ENCODE data around the gene CEP135. TPM values are rescaled to one million over a fixed set of nuclear protein-coding genes. Genes with fewer than 3 reads are reported as not detected.

Gene CEP135
- polyA plus RNA-seq, 1 donor (not counting 4 experiments of a cell fraction or from before 2014, with no cell fraction given), result 5.4 TPM

GRCh38 chr4:55951191-55951922 is 2.6 kb downstream of the CEP135 start:
- no peaks in the 10 kb centered on the region for H3K9me1 ChIP-seq (ENCODE audit: control insufficient read depth, extremely low read depth, insufficient read depth, low read length)
- no peak for FAIRE-seq
- no peak overlapping the region for H2AFZ ChIP-seq (ENCODE audit: control insufficient read depth, low read length)
- H3K4me2 ChIP-seq (ENCODE audit: control insufficient read depth, extremely low read depth, insufficient read depth, low read depth, low read length), result no peak overlapping the region
- H3K79me2 ChIP-seq (ENCODE audit: control insufficient read depth, insufficient read depth, low read length), result peaks cover 28% of the 10 kb centered on the region
- no peaks in the 10 kb centered on the region for H4K20me1 ChIP-seq (ENCODE audit: control insufficient read depth, extremely low read depth, insufficient read depth, low read length)
- no peak for DNase-seq (ENCODE audit: low read depth, low spot score)
- no peaks in the 10 kb centered on the region for H3K9me3 ChIP-seq (ENCODE audit: control insufficient read depth, low read depth, low read length)
- no peaks in the 10 kb centered on the region for H3K27me3 ChIP-seq (ENCODE audit: control insufficient read depth, extremely low read depth, insufficient read depth, low read length)
- no peak overlapping the region for H3K9ac ChIP-seq (ENCODE audit: control insufficient read depth, extremely low read depth, insufficient read depth, low read length)
- H3K4me3 ChIP-seq (ENCODE audit: control insufficient read depth in 2 of 3, extremely low read depth in 1 of 3, insufficient read depth in 2 of 3, low read depth in 1 of 3, low read length in 3 of 3), result no peak overlapping the region
- dilution Hi-C loops (cut with MboI; ENCODE audit: extremely low pct_ligation_motif_present, low sequenced_read_pairs), result no loop called here
- H3K27ac ChIP-seq (ENCODE audit: control insufficient read depth, insufficient read depth, low read length), result no peak overlapping the region
- TF ChIP-seq CTCF (optimal IDR thresholded peaks at IDR 0.05 in 1 of 3, IDR thresholded peaks at IDR 0.05 in 1 of 3, conservative IDR thresholded peaks at IDR 0.05 in 1 of 3; ENCODE audit: extremely low read depth in 1 of 3, insufficient read depth in 2 of 3, low read length in 3 of 3) (no peak), EZH2 (IDR thresholded peaks at IDR 0.05; ENCODE audit: low read length) (no peak)
- H3K36me3 ChIP-seq (ENCODE audit: control insufficient read depth in 2 of 2, extremely low read depth in 1 of 2, insufficient read depth in 2 of 2, low read length in 2 of 2), result peaks cover 0 to 3% of the 10 kb centered on the region in 2 experiments
- peaks cover 16% of the 10 kb centered on the region for H3K4me1 ChIP-seq (ENCODE audit: control insufficient read depth, extremely low read depth, insufficient read depth, low read length)

GRCh38 chr4:55955710-55956109 is 7.0 kb downstream of the CEP135 start:
- dilution Hi-C loops (cut with MboI; ENCODE audit: extremely low pct_ligation_motif_present, low sequenced_read_pairs), result no loop called here
- no peaks in the 10 kb centered on the region for H3K9me3 ChIP-seq (ENCODE audit: control insufficient read depth, low read depth, low read length)
- no peak overlapping the region for H3K9ac ChIP-seq (ENCODE audit: control insufficient read depth, extremely low read depth, insufficient read depth, low read length)

More at GRCh38 chr4:55955710-55956109, 7.0 kb downstream of the CEP135 start:
- H3K4me2 ChIP-seq (ENCODE audit: control insufficient read depth, extremely low read depth, insufficient read depth, low read depth, low read length), result no peak overlapping the region
- H2AFZ ChIP-seq (ENCODE audit: control insufficient read depth, low read length), result no peak overlapping the region
- TF ChIP-seq EZH2 (IDR thresholded peaks at IDR 0.05; ENCODE audit: low read length) (no peak), CTCF (optimal IDR thresholded peaks at IDR 0.05 in 1 of 3, IDR thresholded peaks at IDR 0.05 in 1 of 3, conservative IDR thresholded peaks at IDR 0.05 in 1 of 3; ENCODE audit: extremely low read depth in 1 of 3, insufficient read depth in 2 of 3, low read length in 3 of 3) (no peak)
- DNase-seq (ENCODE audit: low read depth, low spot score) (no peak), FAIRE-seq (no peak)
- H3K4me3 ChIP-seq (ENCODE audit: control insufficient read depth in 2 of 3, extremely low read depth in 1 of 3, insufficient read depth in 2 of 3, low read depth in 1 of 3, low read length in 3 of 3), result no peak overlapping the region
- H3K9me1 ChIP-seq (ENCODE audit: control insufficient read depth, extremely low read depth, insufficient read depth, low read length), result no peaks in the 10 kb centered on the region
- peaks cover 0 to 5% of the 10 kb centered on the region in 2 experiments for H3K36me3 ChIP-seq (ENCODE audit: control insufficient read depth in 2 of 2, extremely low read depth in 1 of 2, insufficient read depth in 2 of 2, low read length in 2 of 2)
- H3K4me1 ChIP-seq (ENCODE audit: control insufficient read depth, extremely low read depth, insufficient read depth, low read length), result no peaks in the 10 kb centered on the region
- peaks cover 17% of the 10 kb centered on the region for H3K79me2 ChIP-seq (ENCODE audit: control insufficient read depth, insufficient read depth, low read length)
- H4K20me1 ChIP-seq (ENCODE audit: control insufficient read depth, extremely low read depth, insufficient read depth, low read length), result no peaks in the 10 kb centered on the region
- H3K27me3 ChIP-seq (ENCODE audit: control insufficient read depth, extremely low read depth, insufficient read depth, low read length), result no peaks in the 10 kb centered on the region
- H3K27ac ChIP-seq (ENCODE audit: control insufficient read depth, insufficient read depth, low read length), result no peak overlapping the region

Measured in keratinocyte (primary cell).